ENCODE results near the gene SLC25A28. TPM values are rescaled to one million over a fixed set of nuclear protein-coding genes. Genes with fewer than 3 reads are reported as not detected.
A peak's percentile ranks its signal among the peaks of the same experiment; 100 is the strongest.
"Not testable (repeated sequence)": the region's sequence is repeated elsewhere in the genome, so short reads cannot be mapped to it uniquely, and the experiment has no call there.

The SLC25A28 gene
- total RNA-seq, 1 experiment from 2014 or later, result 20.7 TPM

DNA sequence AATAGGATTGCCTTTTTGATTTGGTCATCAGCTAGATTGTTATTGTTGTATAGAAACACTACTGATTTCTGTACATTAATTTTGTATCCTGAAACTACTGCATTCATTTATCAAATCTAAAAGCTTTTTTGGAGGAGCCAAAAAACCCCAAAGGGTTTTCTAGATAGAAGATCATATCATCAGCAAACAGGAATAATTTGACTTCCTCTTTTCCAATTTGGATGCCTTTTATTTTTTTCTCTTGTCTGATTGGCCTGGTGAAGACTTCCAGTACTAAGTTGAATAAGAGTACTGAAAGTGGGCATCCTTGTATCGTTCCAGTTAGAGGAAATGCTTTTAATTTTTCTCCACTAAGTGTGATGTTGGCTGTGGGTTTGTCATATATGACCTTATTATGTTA lies 28.5 kb upstream of the SLC25A28 start:
- Histone ChIP-seq H3K4me1 (replicated peaks) (no peaks in the 10 kb centered on the region; the same call in 1 of the 2 replicates), H3K27me3 (replicated peaks) (no peaks in the 10 kb centered on the region), H3K36me3 (no peaks in the 10 kb centered on the region), H3K9me3 (replicated peaks) (no peaks in the 10 kb centered on the region), H3K27ac (no peak overlapping the region), H3K4me3 (no peak overlapping the region)
- no peak for DNase-seq (ENCODE audit: low read depth in 1 of 2, low spot score in 2 of 2)

DNA sequence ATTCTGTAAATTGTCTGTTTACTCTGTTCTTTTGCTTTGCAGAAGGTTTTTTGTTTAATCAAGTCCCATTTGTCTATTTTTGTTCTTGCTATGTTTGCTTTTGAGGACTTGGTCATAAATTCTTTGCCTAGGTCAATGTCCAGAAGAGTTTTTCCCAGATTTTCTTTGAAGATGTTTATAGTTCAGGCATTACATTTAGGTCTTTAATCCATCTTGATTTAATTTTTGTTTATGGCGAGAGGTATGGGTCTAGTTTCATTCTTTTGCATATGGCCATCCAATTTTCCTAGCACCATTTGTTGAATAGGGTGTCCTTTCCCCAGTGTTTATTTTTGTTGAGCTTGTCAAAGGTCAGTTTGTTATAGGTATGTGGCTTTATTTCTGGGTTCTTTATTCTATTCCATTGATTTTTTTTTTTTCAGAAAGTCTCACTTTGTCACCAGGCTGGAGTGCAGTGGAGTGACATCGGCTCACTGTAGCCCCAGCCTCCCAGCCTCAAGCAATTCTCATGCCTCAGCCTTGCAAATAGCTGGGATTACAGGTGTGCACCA lies 27.4 kb upstream of the SLC25A28 start:
- H3K36me3 ChIP-seq, result no peaks in the 10 kb centered on the region
- DNase-seq (ENCODE audit: low read depth in 1 of 2, low spot score in 2 of 2), result no peak
- no peak overlapping the region for H3K27ac ChIP-seq
- H3K9me3 ChIP-seq (replicated peaks), result no peaks in the 10 kb centered on the region
- H3K4me3 ChIP-seq, result no peak overlapping the region
- no peaks in the 10 kb centered on the region; the same call in 1 of the 2 replicates for H3K4me1 ChIP-seq (replicated peaks)
- no peaks in the 10 kb centered on the region for H3K27me3 ChIP-seq (replicated peaks)

DNA sequence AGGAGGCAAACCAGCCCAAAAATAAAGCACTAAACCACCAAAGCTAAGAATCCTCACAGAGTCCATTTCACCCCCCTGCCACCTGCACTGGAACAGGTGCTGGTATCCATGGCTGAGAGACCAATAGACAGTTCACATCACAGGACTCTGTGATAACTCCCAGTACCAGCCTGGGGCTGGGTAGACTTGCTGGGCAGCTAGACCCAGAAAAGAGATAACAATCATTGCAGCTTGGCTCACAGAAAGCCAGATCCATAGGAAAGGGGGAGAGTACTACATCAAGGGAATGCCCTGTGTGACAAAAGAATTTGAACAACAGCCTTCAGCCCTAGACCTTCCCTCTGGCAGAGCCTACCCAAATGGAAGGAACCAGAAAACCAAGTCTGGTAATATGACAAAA lies 13.6 kb upstream of the SLC25A28 start:
- Histone ChIP-seq H3K27me3 (replicated peaks) (peaks cover 6% of the 10 kb centered on the region; the same call in 1 of the 2 replicates), H3K4me3 (no peak overlapping the region), H3K9me3 (replicated peaks) (no peaks in the 10 kb centered on the region), H3K27ac (no peak overlapping the region), H3K4me1 (replicated peaks) (peaks cover 7% of the 10 kb centered on the region; the same call in 1 of the 2 replicates), H3K36me3 (no peaks in the 10 kb centered on the region)
- no peak for DNase-seq (ENCODE audit: low read depth in 1 of 2, low spot score in 2 of 2)

DNA sequence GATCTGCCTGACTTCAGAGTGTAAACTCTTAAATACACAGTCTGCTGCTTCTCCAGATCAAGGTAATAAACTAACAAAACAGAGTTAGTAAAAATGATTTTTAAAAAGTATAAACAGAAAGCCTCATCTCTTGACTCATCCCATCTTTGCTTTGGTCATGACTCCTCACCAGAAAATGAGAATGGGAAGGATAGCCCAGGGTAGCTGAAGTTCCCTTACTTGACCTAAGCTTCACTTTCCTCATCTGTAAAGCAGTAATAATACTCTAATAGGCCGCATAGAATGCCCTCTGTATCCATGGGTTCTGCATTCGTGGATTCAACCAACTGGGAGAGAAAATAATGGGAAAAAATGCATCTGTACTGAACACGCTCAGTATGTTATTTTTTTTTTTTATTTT lies 11.3 kb upstream of the SLC25A28 start:
- Histone ChIP-seq H3K27me3 (replicated peaks) (no peaks in the 10 kb centered on the region), H3K4me1 (replicated peaks) (peaks cover 7% of the 10 kb centered on the region; the same call in 1 of the 2 replicates), H3K4me3 (no peak overlapping the region), H3K36me3 (no peaks in the 10 kb centered on the region), H3K9me3 (replicated peaks) (no peaks in the 10 kb centered on the region), H3K27ac (no peak overlapping the region)
- no peak for DNase-seq (ENCODE audit: low read depth in 1 of 2, low spot score in 2 of 2)

DNA sequence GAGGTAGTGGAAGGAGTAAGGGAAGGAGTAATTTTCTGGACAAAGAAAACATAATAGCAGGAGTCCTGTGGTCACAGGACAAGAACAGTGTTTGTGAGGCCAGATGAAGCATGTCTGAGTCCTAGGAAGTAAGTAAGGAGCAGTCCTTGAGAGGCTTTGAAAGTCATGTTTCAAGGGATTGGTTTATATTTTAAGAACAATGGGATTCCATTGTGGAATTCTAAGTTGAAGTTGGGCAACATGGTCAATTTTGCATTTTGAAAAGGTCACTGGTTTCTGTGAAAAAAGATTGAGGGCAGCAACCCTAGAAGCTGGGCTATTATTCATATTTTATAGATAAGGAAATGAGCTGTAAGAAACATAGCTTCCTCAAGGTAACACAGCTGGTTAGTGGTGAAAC lies 10.8 kb upstream of the SLC25A28 start:
- H3K27ac ChIP-seq, result no peak overlapping the region
- H3K36me3 ChIP-seq, result no peaks in the 10 kb centered on the region
- no peaks in the 10 kb centered on the region for H3K27me3 ChIP-seq (replicated peaks)
- H3K9me3 ChIP-seq (replicated peaks), result no peaks in the 10 kb centered on the region
- no peak overlapping the region for H3K4me3 ChIP-seq
- peaks cover 7% of the 10 kb centered on the region; the same call in 1 of the 2 replicates for H3K4me1 ChIP-seq (replicated peaks)
- no peak for DNase-seq (ENCODE audit: low read depth in 1 of 2, low spot score in 2 of 2)

DNA sequence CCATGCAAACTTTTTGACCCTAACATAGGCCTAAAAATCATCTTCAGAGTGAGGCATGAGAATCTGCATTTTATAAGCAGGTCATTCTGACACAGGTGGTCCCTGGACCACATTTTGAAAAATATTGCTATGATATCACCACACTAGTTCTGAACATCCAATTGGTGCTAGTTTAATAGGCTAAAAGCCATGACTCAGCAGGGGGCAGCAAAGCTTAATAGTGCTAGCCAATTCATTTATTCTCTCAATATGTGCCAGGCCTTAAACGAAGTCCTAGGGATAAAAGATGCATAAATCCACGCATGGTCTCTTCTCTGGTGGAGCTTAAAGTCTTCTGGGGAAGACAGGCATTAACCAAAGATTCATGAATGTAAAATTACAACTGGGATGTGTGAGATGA lies 10.2 kb upstream of the SLC25A28 start:
- H3K27me3 ChIP-seq (replicated peaks), result no peaks in the 10 kb centered on the region
- no peak overlapping the region for H3K27ac ChIP-seq
- H3K4me1 ChIP-seq (replicated peaks), result peaks cover 7% of the 10 kb centered on the region; the same call in 1 of the 2 replicates
- H3K36me3 ChIP-seq, result no peaks in the 10 kb centered on the region
- no peaks in the 10 kb centered on the region for H3K9me3 ChIP-seq (replicated peaks)
- no peak overlapping the region for H3K4me3 ChIP-seq
- no peak for DNase-seq (ENCODE audit: low read depth in 1 of 2, low spot score in 2 of 2)

DNA sequence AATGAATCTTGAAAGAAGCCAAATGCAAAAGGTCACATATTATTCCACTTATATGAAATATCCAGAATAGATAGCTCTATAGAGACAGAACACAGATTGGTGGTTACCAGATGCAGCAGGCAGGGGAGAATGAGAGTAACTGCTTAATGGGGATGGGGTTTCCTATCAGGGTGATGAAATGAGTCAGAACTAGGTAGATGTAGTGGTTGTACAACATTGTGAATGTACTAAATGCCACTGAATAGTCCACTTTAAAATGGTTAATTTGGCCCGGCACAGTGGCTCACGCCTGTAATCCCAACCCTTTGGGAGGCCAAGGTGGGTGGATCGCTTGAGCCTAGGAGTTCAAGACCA lies 9.4 kb upstream of the SLC25A28 start:
- Histone ChIP-seq H3K27ac (no peak overlapping the region), H3K9me3 (replicated peaks) (no peaks in the 10 kb centered on the region), H3K4me1 (replicated peaks) (peaks cover 7% of the 10 kb centered on the region; the same call in 1 of the 2 replicates), H3K27me3 (replicated peaks) (no peaks in the 10 kb centered on the region), H3K36me3 (no peaks in the 10 kb centered on the region), H3K4me3 (no peak overlapping the region)
- no peak for DNase-seq (ENCODE audit: low read depth in 1 of 2, low spot score in 2 of 2)

DNA sequence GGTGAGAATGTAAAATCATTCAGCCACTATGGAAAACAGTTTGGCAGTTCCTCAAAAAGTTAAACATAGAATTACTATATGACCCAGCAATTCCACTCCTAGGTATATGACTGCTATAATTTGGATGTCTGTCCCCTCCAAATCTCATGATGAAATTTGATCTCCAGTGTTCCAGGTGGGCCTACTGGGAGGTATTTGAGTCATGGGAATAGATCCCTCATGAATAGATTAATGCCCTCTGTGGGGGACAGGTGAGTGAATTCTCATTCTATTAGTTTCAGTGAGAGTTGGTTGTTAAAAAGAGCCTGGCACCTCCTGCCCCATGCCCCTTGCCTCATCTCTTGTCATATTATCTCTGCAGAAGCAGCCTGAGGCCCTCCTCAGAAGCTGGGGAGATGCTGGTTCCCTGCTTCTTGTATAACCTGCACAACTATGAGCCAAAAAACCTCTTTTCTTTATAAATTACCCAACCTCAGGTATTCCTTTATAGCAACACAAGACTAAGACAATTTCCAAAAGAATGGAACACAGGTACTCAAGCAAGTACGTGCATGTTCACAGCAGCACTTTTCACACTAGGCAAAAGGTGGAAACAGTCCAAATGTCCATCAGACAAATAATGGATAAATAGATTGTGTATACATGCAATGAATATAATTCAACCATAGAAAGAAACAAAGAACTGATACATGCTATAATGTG lies 8.8 kb upstream of the SLC25A28 start:
- no peak for DNase-seq (ENCODE audit: low read depth in 1 of 2, low spot score in 2 of 2)
- Histone ChIP-seq H3K36me3 (no peaks in the 10 kb centered on the region), H3K9me3 (replicated peaks) (no peaks in the 10 kb centered on the region)

DNA sequence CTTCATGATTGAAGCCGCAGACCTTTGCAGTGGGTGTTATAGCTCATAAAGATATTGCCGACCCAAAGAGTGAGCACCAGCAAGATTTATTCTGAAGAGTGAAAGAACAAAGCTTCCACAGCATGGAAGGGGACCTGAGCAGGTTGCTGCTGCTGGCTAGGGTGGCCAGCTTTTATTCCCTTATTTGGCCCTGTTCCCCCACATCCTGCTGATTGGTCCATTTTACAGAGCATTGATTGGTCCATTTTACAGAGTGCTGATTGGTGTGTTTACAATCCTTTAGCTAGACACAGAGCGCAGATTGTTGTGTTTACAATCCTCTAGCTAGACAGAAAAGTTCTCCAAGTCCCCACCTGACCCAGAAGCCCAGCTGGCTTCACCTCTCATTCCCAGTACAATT lies 4.9 kb upstream of the SLC25A28 start:
- not testable (repeated sequence) for H3K27me3 ChIP-seq (replicated peaks); H3K27ac ChIP-seq; DNase-seq (ENCODE audit: low read depth in 1 of 2, low spot score in 2 of 2); H3K4me1 ChIP-seq (replicated peaks); H3K4me3 ChIP-seq; H3K36me3 ChIP-seq; H3K9me3 ChIP-seq (replicated peaks)

More for the DNA sequence above, 8.8 kb upstream of the SLC25A28 start:
- peaks cover 7% of the 10 kb centered on the region; the same call in 1 of the 2 replicates for H3K4me1 ChIP-seq (replicated peaks)
- H3K27ac ChIP-seq, result no peak overlapping the region
- no peaks in the 10 kb centered on the region for H3K27me3 ChIP-seq (replicated peaks)
- H3K4me3 ChIP-seq, result no peak overlapping the region

DNA sequence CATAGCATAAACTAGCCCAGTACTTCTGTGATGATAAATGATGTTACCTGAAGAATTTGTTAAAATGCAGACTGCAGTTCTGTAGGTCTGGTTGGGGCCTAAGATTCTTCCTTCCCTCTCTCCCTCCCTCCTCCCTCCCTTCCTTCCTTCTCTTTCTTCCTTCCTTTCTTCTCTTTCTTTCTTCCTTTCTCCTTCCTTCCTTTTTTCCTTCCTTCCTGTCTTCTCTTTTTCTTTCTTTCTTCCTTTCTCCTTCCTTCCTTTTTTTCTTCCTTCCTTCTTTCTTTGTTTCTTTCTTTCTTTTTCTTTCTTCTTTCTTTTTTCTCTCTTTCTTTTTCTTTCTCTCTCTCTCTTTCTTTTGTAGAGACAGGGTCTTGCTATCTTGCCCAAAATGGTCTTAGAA lies 3.7 kb upstream of the SLC25A28 start:
- Histone ChIP-seq H3K4me1 (replicated peaks) (peaks cover 7% of the 10 kb centered on the region), H3K4me3 (no peak overlapping the region), H3K36me3 (peaks cover 13% of the 10 kb centered on the region), H3K9me3 (replicated peaks) (no peaks in the 10 kb centered on the region; the same call in 1 of the 2 replicates), H3K27ac (no peak overlapping the region), H3K27me3 (replicated peaks) (no peaks in the 10 kb centered on the region)
- no peak for DNase-seq (ENCODE audit: low read depth in 1 of 2, low spot score in 2 of 2)

DNA sequence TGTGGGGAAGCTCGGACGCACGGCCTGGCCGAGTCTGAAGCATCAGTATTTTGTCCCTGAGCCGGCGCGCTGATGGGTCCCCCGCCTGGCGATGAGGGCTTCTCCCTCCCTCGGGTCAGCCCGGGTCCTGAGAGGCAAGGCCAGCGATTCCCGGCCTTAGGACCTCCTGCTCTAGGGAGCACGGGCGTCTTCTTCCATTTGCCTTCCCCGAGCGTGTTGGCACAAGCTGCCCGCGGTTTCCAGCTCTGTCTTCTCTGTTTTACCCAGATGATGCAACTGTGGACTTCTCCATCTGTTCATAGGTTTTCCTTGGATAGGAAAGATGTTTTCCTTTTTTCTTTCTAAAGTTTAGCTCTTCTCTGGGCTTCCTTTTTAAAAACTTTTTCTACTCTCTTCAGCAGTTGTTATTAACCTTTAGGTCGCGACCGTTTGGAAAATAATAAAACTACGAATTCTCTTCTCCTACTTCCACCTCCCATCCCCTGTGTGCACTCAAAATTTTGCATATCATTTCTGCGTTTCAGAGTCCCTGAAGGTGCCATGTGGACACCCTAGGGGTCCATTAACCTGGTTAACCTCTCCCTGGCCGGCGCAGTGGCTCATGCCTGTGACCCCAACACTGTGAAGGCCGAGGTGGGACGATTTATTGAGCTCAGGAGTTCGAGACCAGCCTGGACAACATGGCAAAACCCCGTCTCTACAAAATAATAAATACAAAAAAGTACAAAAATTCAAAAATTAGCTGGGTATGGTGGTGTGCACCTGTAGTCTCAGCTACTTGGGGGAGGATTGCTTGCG lies 1.4 kb upstream of the SLC25A28 start:
- no peaks in the 10 kb centered on the region; the same call in 1 of the 2 replicates for H3K9me3 ChIP-seq (replicated peaks)
- H3K27ac ChIP-seq, result peak overlapping the region; percentile 97
- peaks cover 33% of the 10 kb centered on the region for H3K36me3 ChIP-seq
- H3K27me3 ChIP-seq (replicated peaks), result no peaks in the 10 kb centered on the region
- peaks cover 18% of the 10 kb centered on the region for H3K4me1 ChIP-seq (replicated peaks)
- DNase-seq (ENCODE audit: low read depth in 1 of 2, low spot score in 2 of 2), result no peak
- H3K4me3 ChIP-seq, result peak overlapping the region; percentile 63

DNA sequence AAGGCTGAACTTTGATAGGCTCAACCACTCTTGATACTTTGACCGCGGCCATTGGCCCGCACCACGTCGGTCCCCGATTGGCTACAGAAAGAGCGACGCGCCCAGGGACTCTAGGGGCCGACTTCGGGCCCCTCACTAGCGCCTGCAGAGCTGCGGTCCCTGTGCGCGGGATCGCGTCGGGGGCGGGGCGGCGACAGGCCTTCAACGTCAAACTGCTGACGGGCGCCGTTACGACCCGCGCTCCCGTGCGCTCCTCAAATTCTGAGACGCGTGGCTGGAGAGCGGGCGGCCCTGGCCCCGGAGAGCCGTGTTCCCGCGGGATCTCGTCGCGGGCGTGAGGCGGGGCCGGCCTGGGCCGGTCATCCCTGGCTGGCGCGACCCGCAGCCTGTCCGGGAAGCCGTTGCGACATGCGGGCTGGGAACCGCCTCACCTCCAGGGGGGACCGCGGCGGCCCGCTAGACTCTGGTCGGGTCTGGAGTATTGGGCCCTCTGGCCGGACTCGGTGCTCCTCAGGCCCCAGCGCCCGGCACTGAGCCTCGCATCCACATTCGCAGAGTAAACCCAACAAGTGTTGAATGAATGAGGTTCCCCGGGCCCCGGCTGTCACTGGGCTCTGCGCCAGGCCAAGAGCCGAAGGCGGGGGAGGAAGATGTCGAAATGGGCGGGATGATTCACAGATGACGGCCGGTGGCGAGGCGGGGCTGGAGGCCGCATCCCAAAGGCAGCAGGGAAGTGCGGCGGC lies 643 bp upstream of the SLC25A28 start:
- H3K36me3 ChIP-seq, result peaks cover 39% of the 10 kb centered on the region
- peak overlapping the region; percentile 63 for H3K4me3 ChIP-seq
- H3K27me3 ChIP-seq (replicated peaks), result no peaks in the 10 kb centered on the region
- H3K27ac ChIP-seq, result peak overlapping the region; percentile 97
- H3K9me3 ChIP-seq (replicated peaks), result no peaks in the 10 kb centered on the region; the same call in 1 of the 2 replicates
- H3K4me1 ChIP-seq (replicated peaks), result peaks cover 18% of the 10 kb centered on the region
- DNase-seq (ENCODE audit: low read depth in 1 of 2, low spot score in 2 of 2), result peak; percentile 94 to 99

DNA sequence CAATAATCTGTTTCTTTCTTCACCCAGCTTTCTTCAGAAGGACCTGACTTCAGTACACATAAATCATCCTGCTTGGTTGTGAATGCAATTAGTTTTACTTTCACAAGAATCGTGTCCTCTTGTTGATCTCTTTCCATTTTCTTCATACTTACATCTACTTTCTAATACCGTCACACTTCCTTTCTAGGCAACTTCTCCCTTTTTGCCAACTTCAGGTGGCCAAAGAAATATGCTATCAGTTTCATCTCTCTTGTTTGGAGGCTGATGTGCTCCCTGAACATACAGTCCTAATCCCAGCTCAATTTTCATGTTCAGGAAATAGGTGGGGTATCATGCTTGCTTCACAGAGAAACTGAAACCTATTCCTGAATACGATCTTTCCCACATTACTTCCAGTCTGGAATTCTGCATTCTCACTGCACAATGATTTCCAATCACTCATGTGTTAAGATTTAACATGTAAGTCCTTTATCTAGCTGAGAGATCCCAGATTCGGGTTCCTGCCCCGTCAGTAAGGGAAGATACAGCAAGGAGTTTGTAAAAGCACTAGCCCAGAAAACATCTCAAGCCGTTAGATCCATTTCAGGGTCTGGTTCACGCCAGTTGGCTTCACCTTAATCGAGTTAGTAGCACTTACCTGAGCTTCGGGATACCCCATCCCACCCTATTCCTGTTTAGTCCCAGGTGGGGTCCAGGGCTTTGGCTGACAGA lies 994 bp downstream of the SLC25A28 start:
- Histone ChIP-seq H3K4me1 (replicated peaks) (peaks cover 18% of the 10 kb centered on the region), H3K36me3 (peaks cover 42% of the 10 kb centered on the region), H3K4me3 (peak overlapping the region; percentile 63), H3K9me3 (replicated peaks) (no peaks in the 10 kb centered on the region; the same call in 1 of the 2 replicates), H3K27me3 (replicated peaks) (no peaks in the 10 kb centered on the region), H3K27ac (peak overlapping the region; percentile 54)
- DNase-seq (ENCODE audit: low read depth in 1 of 2, low spot score in 2 of 2), result peak in 1 of 2 experiments; percentile 29
